Stimulated activated effector memory CD8-positive, alpha-beta T cell treated with anti-CD3 and anti-CD28 coated beads, Interleukin-12 subunit alpha, Interleukin-12 subunit beta, amount 100 ng/mL, for 72 hours (primary cell): ENCODE results near the gene RGL1.
A peak's percentile ranks its signal among the peaks of the same experiment; 100 is the strongest.

Experiments
- ATAC-seq: fragments of 150-1000 bp; cut with Tn5 transposase; 2 replicates; pipeline ENCODE4 v1.10.0; 2021
- DNase-seq, 2 donors: peaks; one replicate each; pipeline ENCODE4 v3.0.0; 2021 to 2022; ENCODE audit warnings: low spot score in 2 of 2
- H3K27ac Mint-ChIP-seq: one replicate; pipeline ENCODE4 v1.8.0; 2022; ENCODE audit warnings: mild to moderate bottlenecking, mixed read lengths
- H3K36me3 Mint-ChIP-seq: one replicate; pipeline ENCODE4 v1.8.0; 2022; ENCODE audit warnings: mild to moderate bottlenecking, mixed read lengths
- H3K4me1 Mint-ChIP-seq: one replicate; pipeline ENCODE4 v1.8.0; 2022; ENCODE audit warnings: mixed read lengths
- H3K4me3 Mint-ChIP-seq: one replicate; pipeline ENCODE4 v1.8.0; 2022; ENCODE audit warnings: mild to moderate bottlenecking, mixed read lengths
- H3K9me3 Mint-ChIP-seq: one replicate; pipeline ENCODE4 v1.8.0; 2022; ENCODE audit warnings: mixed read lengths

Gene RGL1

DNA sequence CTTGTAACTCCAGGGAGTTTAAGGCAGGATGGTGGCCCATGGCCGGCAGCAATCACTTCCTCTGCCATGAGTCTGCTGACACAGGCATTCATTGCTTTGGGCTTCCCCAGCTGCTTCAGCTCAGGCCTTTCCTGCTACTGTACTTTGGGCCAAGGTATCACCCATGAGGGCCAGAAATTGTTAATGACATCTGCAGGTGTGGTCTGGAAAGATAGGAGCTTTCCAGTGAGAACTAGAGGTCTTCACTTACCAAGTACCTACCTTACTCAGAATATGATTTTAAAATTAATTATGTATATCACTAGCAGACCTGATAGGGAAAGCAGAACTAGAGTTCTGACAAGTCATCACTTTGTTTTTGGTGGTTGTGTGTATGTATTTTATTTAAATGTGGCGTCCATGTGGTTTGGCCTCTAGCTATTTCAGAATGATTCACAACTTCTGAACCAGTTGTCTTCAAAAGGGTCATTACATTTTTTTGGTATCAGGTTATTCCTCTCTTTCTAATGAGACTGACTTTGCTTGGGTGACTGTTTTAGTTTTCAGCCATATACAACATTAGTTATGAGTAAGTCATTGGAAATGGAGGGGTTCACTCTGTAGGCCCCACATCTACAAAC lies 2.7 kb downstream of the RGL1 start:
- ATAC-seq (peak; percentile 57), DNase-seq (no peak)
- Mint-ChIP-seq H3K9me3 (no peaks in the 10 kb centered on the region), H3K4me1 (peaks cover 7% of the 10 kb centered on the region), H3K4me3 (no peak overlapping the region), H3K36me3 (no peaks in the 10 kb centered on the region), H3K27ac (no peak overlapping the region)

DNA sequence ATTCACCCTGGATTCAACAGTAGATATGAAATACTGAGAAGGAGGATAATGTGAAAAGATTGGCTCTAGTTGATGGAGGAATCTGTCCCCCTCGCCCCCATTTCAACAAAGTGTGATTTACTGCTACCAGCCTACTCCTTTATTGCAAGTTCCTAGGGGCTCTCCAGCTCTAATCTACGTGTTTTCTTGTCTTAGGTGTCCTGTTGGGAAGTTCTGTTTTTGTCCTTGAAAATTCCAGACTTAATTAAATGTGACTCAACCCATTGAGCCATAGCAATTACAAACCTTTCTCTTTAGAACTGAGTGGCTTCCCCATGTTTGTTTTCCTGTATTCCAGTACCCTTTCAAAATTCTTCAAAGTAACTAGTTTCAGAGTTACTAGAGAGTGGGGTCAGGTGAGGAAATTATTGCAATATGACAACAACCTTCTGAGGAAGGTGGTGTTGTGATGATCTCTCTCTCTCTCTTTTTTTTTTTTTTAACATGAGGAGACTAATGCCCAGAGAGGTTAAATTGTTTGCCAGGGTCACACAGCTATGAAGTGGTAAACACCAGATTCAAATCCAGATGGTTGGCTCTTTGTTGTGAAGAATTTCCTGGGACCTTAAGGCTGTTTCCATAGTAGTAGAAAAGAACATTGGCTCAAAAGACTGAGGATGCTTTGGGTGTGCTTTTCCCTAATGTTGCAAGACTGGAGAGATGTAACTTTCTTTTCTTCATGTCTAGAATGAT lies 3.5 kb downstream of the RGL1 start:
- Mint-ChIP-seq H3K27ac (no peak overlapping the region), H3K4me1 (peaks cover 7% of the 10 kb centered on the region), H3K36me3 (no peaks in the 10 kb centered on the region), H3K9me3 (no peaks in the 10 kb centered on the region), H3K4me3 (no peak overlapping the region)
- no peak for DNase-seq
- no peak for ATAC-seq

DNA sequence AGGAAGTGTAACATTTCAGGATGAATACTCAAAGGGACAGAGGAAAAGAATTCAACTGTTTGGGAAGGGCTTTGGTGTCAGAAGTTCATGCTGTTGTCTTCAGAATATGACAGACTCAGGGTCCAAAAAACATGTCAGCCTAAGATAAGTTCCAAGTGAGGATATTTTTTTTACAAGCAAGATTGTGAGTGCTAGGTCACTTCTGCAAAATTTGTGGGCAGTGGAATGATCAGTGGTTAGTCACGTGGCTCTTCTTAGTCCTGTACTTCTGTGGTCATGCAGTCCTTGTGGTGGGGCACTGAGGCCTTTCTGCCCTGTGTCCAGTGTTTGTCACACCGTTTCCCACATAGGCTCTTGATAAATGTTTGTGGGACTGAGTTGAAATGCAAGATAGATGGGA lies 5.2 kb downstream of the RGL1 start:
- H3K9me3 Mint-ChIP-seq: no peaks in the 10 kb centered on the region
- ATAC-seq (no peak), DNase-seq (no peak)
- no peaks in the 10 kb centered on the region for H3K36me3 Mint-ChIP-seq
- peaks cover 6% of the 10 kb centered on the region for H3K4me1 Mint-ChIP-seq
- H3K4me3 Mint-ChIP-seq: no peak overlapping the region
- H3K27ac Mint-ChIP-seq: no peak overlapping the region

DNA sequence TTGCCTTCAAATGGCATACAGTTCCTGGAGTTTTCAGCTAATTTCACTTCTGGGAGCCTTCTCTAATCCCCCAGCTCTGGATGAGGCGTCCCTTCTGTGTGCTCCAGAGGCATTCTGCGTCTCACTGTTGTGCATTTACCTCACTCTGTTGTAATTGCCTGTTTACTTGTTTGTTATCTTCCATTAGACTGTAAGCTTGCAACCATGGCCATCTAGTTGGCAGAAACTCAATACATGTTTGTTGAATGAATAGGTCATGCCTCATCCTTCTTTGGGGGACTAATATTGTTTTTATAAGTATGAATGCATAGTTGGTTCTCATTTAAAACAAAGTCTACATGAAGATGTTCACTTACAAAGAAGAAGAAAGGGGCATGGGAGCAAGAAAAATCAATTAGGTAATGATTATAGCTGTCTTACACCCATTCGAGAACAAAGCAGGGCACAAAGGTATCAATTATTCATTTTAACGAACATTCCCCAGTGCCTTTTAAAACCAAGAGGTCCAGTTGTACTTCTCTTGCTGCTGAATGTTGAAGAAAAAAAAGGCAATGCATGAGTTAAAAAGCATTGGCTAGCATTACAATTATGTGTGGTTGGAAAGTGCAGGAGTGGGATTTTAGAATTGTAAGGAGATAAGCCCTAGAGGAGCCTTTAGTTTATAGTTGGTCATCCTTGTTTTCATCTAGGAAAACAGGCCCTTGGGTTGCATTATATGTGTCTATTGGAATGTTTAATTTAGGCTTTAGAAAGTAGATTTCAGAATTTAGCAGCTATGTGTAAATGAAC lies 6.0 kb downstream of the RGL1 start:
- ATAC-seq (no peak), DNase-seq (no peak)
- no peaks in the 10 kb centered on the region for H3K9me3 Mint-ChIP-seq
- no peak overlapping the region for H3K27ac Mint-ChIP-seq
- H3K36me3 Mint-ChIP-seq: no peaks in the 10 kb centered on the region
- H3K4me1 Mint-ChIP-seq: no peaks in the 10 kb centered on the region
- no peak overlapping the region for H3K4me3 Mint-ChIP-seq

DNA sequence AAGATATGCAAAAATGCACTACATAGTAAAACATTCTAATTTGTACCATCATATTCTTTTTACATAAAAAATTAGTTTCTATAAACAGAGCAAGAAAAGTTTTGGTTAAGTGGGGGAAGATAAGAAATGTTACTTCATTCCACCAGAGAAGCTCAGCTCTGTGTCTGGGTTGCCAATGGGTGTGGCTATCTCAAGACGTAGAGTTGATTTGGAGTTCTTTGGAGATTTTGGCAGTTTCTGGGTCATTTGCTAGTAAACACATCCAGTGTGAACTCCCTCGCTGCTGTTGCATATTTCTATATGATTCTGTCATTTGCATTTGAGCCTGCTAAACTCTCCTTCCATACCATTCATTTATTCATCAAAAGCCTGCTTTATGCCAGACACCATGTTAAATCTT lies 7.2 kb downstream of the RGL1 start:
- Mint-ChIP-seq H3K36me3 (no peaks in the 10 kb centered on the region), H3K4me1 (no peaks in the 10 kb centered on the region), H3K4me3 (no peak overlapping the region), H3K9me3 (no peaks in the 10 kb centered on the region), H3K27ac (no peak overlapping the region)
- ATAC-seq (no peak), DNase-seq (no peak)

DNA sequence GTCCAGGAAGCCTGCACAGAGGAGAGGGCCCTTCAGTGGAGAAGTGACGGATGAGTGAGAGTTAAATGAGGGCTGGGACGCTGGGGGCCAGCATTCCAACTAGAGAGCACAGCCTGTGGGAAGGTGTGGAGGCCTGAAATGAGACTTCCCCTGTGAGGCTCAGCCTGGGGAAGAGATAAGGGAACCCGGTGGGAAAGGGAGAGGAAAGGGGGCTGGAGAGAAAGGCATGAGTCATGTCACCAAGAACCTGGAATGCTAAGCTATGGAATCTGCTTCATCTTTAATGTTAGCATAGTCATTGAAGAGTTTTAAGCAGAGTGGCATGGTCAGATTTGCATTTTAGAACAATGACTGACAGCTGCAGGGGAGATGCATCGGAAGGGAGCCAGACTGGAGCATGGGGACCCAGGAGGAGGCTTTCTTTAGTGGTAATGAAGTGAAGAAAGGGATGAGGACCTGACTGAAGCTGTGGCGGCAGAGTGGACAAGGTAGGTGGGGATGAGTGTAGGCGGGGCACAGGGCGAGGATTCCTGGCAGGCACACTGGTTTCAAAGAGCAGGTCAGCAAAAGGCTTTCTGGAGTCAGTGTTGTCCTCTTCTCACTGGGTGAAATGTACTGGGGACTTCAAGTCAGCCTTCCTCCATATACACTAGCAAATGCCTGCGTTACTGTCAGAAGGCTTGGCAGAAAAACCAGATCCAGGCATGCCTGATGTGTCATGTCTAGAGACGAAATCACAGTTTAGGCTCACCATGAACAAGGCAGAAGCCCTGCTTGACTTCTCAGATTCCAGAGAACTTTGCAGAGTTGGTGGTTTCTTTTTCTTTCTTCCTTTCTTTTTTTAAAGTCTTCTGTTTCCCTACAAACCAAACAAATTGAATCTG lies 8.0 kb downstream of the RGL1 start:
- Mint-ChIP-seq H3K36me3 (no peaks in the 10 kb centered on the region), H3K27ac (no peak overlapping the region), H3K4me3 (no peak overlapping the region), H3K9me3 (no peaks in the 10 kb centered on the region), H3K4me1 (no peaks in the 10 kb centered on the region)
- no peak for DNase-seq
- no peak for ATAC-seq

DNA sequence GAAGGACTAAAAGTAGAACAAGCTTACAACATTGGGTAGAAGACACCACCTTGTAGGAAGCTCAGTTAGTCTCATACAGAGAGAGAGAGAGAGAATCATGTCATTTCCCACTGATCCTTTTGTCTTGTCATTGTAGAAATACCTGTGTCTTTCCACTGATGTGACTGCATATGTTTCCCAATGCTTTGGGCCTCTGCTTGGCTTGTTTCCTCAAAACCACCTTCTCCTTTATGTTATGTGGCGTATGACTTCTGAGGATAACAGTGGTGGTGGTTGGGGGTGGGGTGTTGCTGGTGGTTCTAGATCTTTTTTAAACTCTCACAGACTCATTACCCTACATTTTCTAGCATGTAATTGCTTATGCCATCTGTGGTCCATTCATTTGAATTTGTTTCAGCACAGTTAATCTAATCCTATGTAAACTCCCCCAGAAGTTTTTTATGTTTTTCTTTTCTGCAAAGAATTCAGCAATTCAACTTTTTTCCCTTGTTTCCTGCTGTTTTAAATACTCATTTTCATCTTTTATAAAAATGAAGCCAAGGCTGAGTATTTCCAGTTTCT lies 9.3 kb downstream of the RGL1 start:
- ATAC-seq (no peak), DNase-seq (no peak)
- Mint-ChIP-seq H3K27ac (no peak overlapping the region), H3K4me3 (no peak overlapping the region), H3K4me1 (no peaks in the 10 kb centered on the region), H3K9me3 (no peaks in the 10 kb centered on the region), H3K36me3 (no peaks in the 10 kb centered on the region)

DNA sequence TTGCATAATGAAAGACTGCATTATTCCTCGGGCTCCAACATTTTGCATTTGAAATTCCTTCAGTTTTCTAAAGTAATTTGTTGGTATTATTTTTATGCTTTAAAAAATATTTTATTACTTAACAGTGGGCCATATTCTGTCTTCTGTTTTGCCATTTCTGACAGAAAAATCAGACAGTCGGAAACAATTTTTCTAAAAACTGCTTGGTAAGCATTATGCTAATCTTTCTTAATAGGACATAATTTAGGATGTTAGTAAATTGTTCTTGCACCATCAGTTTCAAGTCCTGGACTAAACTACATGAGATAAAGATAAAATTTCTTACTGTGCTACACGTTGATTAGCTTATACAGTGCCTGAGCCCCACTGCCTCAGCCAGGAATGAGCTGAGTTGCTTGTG lies 11.2 kb downstream of the RGL1 start:
- H3K36me3 Mint-ChIP-seq: no peaks in the 10 kb centered on the region
- H3K4me3 Mint-ChIP-seq: no peak overlapping the region
- H3K9me3 Mint-ChIP-seq: no peaks in the 10 kb centered on the region
- ATAC-seq: no peak
- H3K4me1 Mint-ChIP-seq: no peaks in the 10 kb centered on the region
- H3K27ac Mint-ChIP-seq: no peak overlapping the region
- no peak for DNase-seq

DNA sequence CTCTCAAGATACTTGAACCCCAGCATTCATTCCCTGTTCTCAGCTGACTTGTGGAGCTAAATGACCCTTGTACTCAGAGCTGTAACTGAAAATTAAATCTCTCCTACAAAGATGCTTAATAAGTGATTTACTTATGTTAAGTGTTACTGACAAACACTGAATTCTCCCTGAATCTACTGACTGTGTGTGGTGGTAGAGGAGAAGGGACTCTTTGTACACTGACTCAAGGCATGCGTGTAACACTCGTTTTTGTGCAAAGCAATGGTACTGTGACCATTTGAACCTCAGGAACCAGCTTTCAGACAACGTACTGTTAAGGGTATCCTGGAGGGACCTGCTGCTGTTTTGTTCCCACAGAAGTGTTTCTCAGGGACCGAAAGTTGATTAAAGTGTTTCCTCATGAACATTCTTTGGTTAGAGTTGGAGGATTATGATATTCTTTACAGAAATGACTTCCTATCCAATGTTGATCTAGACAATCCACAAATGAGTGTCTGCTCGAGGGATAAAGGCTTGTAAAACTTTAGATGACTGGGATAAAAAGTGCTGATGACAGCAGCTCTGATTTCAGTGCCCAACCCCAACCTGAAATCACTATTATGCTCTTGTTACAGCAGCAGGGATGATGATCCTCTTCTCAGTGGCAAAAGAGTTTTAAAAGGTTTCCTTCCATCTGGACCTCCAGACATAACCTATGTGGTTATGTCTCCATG lies 12.8 kb downstream of the RGL1 start:
- H3K36me3 Mint-ChIP-seq: no peaks in the 10 kb centered on the region
- no peak overlapping the region for H3K4me3 Mint-ChIP-seq
- ATAC-seq: no peak
- DNase-seq: no peak
- H3K9me3 Mint-ChIP-seq: no peaks in the 10 kb centered on the region
- H3K27ac Mint-ChIP-seq: no peak overlapping the region
- H3K4me1 Mint-ChIP-seq: no peaks in the 10 kb centered on the region

DNA sequence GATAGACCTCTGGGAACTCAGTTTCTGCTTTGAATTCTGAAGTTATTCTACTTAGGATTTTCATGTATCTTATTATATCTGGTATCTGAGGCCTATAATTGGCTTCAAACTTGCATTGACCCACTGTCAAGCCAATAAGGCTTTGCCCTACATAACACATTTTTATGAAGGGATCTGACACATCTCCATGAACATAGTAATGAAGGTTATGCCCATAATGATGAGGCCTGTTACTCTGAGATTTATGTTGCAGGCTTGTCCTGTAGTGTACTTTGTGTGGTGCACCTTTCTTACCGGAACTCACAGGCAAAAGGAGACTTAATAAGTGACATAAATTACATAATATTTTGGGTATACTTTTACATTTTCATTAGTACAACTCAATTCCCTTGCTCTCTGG lies 14.1 kb downstream of the RGL1 start:
- no peaks in the 10 kb centered on the region for H3K9me3 Mint-ChIP-seq
- ATAC-seq: no peak

DNA sequence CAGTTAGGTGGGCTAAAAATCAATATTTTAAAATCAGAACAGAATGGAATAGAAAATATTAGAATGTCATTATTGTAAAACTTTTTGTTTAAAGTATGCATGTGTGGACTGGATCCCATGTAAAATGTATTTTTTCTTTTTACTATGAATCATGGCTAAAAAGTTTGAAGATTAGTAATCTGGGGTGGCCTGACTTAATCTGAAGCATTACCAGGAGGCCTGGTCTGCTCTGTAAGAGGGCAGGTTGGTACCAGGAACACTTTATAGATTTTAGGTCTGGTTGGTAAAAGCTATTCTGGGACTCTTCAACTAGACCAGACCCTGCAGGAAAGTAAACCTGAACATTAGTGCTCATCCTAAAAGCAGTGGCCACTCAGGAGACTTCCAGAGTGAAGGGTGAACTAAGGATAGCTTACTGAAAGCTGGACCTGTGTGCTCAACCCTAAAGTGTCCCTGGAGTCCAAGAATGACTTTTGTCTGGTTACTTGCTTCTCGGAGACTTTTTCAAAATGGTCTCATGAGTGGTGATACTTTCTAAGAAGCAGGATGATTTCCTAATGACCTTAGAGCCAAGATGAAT lies 16.5 kb downstream of the RGL1 start:
- ATAC-seq: no peak
- H3K9me3 Mint-ChIP-seq: no peaks in the 10 kb centered on the region
- H3K36me3 Mint-ChIP-seq: no peaks in the 10 kb centered on the region
- DNase-seq: no peak
- no peak overlapping the region for H3K4me3 Mint-ChIP-seq
- H3K27ac Mint-ChIP-seq: no peak overlapping the region
- no peaks in the 10 kb centered on the region for H3K4me1 Mint-ChIP-seq

More for the DNA sequence above, 14.1 kb downstream of the RGL1 start:
- no peak for DNase-seq
- H3K36me3 Mint-ChIP-seq: no peaks in the 10 kb centered on the region
- H3K4me3 Mint-ChIP-seq: no peak overlapping the region
- no peaks in the 10 kb centered on the region for H3K4me1 Mint-ChIP-seq
- H3K27ac Mint-ChIP-seq: no peak overlapping the region

DNA sequence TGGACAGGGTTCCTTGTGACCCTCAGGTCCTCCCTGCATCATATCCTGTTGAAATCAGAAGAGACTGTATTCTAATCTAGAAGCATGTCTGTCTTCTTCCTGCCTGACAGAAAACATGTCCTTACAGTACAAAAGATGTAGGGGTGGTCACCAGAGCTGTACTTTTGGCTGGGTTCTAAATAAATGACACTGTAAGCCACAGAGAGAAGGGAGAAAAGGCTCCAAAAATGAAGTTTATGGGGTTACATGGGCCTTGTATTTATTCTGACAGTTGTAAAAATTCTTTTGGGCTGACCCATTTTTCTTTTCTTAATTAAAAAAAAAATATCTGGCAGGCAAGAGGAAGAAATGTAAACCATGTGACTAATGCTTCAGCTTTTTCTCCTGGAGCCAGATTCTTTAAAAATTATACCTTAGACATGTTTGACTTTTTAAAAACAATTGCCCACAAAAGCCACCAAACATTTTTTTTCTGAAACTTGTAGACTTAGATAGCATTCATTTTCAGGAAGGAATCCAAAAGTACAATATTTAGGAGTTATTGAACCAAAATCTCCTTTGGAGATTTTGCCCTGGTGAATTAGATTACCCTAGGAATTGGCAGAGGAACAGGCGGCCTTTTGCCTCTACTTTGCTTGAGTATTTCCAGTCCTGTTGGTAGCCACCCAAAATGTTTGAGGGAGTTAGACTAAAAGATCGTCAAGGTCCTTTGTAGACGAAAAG lies 17.1 kb downstream of the RGL1 start:
- Mint-ChIP-seq H3K27ac (no peak overlapping the region), H3K4me3 (no peak overlapping the region), H3K36me3 (no peaks in the 10 kb centered on the region), H3K9me3 (no peaks in the 10 kb centered on the region), H3K4me1 (no peaks in the 10 kb centered on the region)
- no peak for ATAC-seq
- DNase-seq: no peak

DNA sequence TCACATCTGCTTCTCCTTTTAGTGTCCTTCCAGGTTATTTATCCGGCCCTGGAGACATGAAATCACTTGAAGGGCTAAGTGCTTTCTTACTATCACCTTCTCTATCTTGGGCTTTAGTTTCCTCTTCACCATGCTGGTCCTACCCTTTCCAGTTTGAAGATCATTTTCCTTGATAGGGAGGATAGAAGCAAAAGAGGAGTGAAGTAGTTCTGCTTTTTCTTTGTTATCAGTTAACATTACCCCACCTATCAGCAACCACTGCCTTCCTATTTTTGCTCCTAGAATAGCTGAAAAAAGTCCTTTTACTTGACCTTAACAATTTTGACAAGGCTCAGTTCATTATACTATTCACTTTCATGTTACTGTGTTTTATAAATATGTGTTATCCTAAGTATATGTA lies 19.4 kb downstream of the RGL1 start:
- Mint-ChIP-seq H3K4me1 (no peaks in the 10 kb centered on the region), H3K36me3 (no peaks in the 10 kb centered on the region), H3K4me3 (no peak overlapping the region), H3K27ac (no peak overlapping the region), H3K9me3 (no peaks in the 10 kb centered on the region)
- DNase-seq (no peak), ATAC-seq (no peak)

DNA sequence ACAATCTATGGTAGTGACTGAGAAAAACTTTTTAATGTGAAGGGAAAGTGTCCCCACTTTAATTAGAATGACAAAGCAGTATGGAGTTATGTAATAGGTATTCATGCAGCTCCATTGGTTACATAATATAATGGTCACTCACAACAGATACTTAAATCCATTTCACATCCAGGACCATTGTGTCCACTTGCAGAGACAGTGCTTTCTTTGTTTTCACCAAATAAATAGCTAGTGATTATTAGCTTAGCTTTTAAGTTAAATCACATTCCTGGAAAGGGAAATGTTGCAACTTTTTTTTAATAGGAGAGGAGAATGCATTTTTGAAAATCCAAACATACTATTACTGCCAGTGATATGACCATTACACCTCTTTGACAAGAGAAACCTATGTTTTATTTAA lies 22.9 kb downstream of the RGL1 start:
- H3K4me3 Mint-ChIP-seq: no peak overlapping the region
- no peak for ATAC-seq
- H3K36me3 Mint-ChIP-seq: no peaks in the 10 kb centered on the region
- H3K27ac Mint-ChIP-seq: no peak overlapping the region
- no peak for DNase-seq
- H3K4me1 Mint-ChIP-seq: no peaks in the 10 kb centered on the region
- no peaks in the 10 kb centered on the region for H3K9me3 Mint-ChIP-seq
